Measurements from ENCODE around the gene NUTM2F.
"Not testable (repeated sequence)": the region's sequence is repeated elsewhere in the genome, so short reads cannot be mapped to it uniquely, and the experiment has no call there.

The NUTM2F gene

DNA sequence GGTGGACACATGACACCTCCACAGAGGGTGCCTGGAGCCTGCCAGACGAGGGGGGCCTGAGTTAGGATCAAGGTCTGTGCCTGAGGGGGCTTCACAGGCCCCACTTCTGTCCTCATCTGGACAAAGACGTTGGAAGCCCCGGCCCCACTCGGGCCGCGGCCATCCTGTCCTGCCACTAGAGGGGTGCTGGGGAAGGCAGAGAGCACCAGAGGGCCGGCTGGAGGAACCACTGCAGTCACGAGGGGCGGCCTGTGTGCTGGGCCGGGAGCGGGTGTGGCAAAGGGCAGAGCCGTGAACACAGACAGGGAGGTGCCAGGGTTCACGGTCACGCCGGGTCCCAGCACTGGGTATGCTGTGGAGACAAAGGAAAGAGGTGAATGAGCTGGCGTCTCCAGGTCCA is 2.9 kb downstream of the NUTM2F start:
- not testable (repeated sequence) for H3K9me3 Mint-ChIP-seq, H3K36me3 Mint-ChIP-seq, H3K27me3 Mint-ChIP-seq, H3K4me3 Mint-ChIP-seq, H3K4me1 Mint-ChIP-seq, H3K27ac Mint-ChIP-seq

DNA sequence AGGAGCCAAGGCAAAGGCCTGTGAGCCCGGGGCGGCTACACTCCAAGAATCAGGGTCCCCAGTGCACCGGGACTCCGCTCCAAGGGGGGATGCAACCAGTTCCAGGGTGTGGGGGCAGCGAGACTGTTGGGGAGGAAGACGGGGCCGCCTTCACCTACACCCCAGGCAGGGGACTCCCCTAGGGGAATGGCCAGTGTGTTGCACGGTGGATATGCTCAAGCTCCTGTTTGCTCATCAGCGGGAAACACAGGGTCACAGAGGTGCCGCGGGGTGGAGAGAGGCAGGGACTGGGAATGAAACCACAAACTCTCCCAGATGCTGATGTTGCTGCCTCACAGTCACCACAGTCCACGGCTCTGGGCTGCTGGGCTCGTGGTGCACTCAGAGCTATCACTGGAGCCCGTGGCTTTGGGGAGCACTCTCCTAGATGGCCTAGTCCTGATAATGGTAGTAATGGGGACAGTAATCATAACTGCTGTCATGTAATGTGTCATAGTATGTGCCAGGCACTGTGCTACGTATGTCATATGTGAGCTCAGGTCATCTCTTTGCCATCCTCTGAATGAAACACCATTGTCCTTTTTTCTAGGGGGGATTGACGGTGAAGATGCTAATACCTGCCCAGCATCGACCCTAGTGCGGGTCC is 5.2 kb downstream of the NUTM2F start:
- not testable (repeated sequence) for H3K36me3 Mint-ChIP-seq, H3K4me1 Mint-ChIP-seq, H3K27me3 Mint-ChIP-seq, H3K9me3 Mint-ChIP-seq, H3K27ac Mint-ChIP-seq, H3K4me3 Mint-ChIP-seq

DNA sequence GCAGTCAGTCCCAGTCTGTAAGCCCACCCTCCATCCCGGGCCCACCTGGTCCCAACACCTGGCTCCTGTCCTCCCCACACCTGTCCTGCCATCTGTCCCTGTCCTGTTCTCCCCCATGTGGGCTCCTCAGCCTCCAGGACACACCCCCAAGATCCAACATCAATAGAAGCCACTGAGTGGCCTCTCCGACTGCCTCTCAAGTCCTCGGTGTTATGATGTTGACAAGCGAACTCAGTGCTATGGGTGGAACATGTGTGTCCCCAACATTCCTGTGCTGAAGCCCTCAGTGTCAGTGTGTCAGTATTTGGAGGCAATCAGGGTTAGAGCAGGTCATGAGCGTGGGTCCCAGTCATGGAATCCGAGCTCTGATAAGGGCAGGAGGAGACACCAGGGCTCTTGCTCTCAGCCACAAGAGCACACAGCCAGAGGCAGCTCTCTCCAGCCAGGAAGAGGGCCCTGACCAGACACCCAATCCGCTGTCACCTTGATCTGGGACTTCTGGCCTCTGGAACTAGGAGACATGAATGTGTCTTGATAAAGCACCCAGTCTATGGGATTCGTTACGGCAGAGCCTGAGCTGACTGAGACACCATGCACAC is 6.0 kb downstream of the NUTM2F start:
- not testable (repeated sequence) for H3K36me3 Mint-ChIP-seq, H3K4me3 Mint-ChIP-seq, H3K4me1 Mint-ChIP-seq, H3K27me3 Mint-ChIP-seq, H3K9me3 Mint-ChIP-seq
- peak overlapping the region; percentile 51 for H3K27ac Mint-ChIP-seq

DNA sequence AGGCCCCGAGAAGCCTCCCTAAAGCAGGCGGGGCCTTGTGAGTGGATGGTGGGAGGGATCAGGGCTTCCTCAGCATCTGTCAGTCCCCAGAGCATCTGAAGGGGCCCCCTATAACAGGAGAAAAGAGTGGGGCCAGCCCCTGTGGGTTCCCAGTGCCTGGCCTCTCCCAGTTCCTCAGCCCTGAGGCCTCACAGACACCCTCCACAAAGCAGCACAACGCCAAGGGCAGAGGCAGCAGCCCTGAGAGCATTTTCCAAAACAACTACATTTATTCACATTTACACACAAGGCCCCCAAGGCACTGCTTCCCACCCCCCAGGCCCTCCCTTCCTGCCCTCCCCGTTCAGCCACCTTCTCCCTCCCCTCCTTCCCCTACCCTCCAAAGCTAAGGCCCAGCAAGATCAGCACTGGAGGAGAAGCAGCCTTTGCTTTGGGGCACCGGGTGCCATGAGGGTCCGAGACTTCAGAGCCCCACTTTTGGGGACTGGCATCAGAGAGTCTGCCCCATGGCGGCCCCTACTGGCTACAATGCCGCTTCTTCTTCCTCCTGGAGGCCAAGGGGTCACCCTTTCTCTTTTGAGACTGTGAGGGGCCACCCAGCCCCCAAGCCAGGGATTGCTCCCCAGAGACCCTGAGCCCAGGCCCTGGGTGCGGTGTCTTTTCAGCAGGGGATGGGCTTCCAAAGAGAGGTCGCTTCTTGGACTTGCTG is 10.3 kb downstream of the NUTM2F start:
- H3K4me3 Mint-ChIP-seq, H3K27ac Mint-ChIP-seq, H3K9me3 Mint-ChIP-seq, H3K27me3 Mint-ChIP-seq, H3K36me3 Mint-ChIP-seq, H3K4me1 Mint-ChIP-seq: not testable (repeated sequence)

DNA sequence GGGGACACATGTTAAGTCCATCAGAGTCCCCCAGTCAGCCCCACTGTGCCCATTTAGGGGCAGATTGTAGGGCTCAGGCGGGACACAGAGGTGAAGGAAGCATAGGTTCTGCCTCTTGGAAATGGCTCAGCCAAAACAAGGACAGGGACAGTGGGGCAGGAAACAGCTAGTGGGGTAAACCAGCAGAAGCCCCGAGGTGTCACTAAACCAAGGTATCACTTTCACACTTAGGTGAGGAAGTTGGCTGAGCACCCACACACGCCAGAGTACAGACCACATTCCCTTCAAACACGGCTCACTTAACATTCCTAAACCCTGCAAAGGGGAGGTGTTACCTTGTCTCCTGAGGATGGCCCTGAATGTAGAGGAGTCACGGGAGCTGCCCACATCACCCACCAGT is 12.2 kb downstream of the NUTM2F start:
- not testable (repeated sequence) for H3K9me3 Mint-ChIP-seq, H3K4me3 Mint-ChIP-seq, H3K27ac Mint-ChIP-seq, H3K4me1 Mint-ChIP-seq, H3K27me3 Mint-ChIP-seq, H3K36me3 Mint-ChIP-seq

DNA sequence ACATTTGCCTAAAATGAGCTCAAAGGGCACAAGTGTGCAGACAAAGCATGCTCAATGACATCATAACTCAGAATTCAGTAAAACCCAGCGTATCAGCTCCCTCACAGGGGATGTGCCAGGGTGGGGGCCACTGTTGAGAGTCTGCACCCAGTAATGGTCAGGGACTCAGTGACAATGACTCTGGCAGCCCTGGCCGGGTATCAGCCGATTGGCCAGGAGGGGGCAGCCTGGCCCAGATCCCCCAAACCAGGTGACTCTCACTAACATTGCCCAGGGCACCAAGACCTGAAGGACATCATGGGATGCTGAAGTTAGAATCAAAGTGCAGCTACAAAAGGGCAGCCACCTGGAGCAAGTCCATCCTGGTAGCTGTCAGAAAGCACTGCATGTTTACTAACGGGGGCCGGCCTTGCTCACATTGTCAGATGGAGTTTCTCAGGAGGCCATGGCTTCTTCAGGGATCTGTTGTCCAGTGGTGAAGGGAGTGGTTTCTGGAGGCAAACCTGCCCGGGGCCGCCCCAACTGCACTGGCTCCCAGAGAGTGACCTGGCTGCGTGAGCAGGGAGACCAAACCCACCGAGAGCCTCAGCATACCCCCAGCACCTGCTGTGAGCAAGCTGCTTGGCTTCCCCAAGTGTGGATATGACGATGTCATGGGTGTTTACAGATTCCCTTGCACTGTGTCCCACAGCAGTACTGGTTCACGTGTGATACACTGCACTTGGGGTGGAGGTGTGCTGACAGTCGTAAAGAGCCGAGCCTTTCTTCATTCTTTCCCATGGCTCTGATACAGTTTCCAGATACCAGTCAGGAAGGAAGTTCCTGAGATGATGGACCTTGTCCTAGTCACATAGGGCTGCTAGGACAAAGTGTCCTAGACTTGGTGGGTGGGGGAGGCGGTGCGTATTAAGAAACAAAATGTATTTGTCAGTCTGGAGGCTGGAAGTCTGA is 13.1 kb downstream of the NUTM2F start:
- not testable (repeated sequence) for H3K9me3 Mint-ChIP-seq, H3K27ac Mint-ChIP-seq, H3K4me3 Mint-ChIP-seq, H3K36me3 Mint-ChIP-seq, H3K27me3 Mint-ChIP-seq, H3K4me1 Mint-ChIP-seq

DNA sequence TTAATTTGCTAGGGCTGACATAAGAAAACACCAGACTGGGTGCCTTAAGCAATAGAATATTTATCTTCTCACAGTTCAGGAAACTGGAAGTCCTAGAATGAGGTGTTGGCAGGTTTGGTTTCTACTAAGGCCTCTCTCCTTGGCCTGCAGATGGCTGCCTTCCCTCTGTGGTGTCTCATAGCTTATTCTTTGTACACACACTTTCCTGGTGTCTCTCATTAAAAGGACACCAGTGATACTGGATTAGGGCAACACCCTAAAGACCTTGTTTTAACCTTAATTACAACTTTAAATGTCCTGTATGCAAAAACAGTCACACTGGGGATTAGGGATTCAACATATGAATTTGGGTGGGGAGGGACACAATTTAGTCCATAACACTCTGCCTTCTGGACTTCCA is 25.1 kb downstream of the NUTM2F start:
- Mint-ChIP-seq H3K4me3 (no peak overlapping the region), H3K9me3 (no peaks in the 10 kb centered on the region), H3K4me1 (no peaks in the 10 kb centered on the region), H3K36me3 (no peaks in the 10 kb centered on the region), H3K27me3 (no peaks in the 10 kb centered on the region), H3K27ac (no peak overlapping the region)

DNA sequence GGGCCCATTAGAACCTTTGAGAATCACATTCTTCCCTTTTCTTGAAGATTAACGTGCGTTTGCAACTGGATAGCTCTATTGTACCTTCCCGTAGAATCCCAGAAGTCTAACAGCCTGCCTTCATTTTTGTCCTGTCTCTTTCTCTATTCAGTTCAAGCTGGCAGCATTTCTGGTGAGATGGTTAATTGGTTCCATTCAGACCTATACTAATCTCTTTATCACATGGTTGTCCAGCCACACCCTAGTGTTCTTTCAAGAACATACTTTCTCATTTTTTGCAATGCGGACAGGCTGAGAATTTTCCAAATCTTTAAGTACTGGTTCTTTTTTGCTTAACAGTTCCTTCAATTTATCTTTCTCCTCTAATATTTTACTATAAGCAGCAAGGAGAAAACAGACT is 26.0 kb downstream of the NUTM2F start:
- H3K4me3 Mint-ChIP-seq: no peak overlapping the region
- H3K27ac Mint-ChIP-seq: no peak overlapping the region
- H3K4me1 Mint-ChIP-seq: no peaks in the 10 kb centered on the region
- H3K36me3 Mint-ChIP-seq: no peaks in the 10 kb centered on the region
- no peaks in the 10 kb centered on the region for H3K27me3 Mint-ChIP-seq
- no peaks in the 10 kb centered on the region for H3K9me3 Mint-ChIP-seq

DNA sequence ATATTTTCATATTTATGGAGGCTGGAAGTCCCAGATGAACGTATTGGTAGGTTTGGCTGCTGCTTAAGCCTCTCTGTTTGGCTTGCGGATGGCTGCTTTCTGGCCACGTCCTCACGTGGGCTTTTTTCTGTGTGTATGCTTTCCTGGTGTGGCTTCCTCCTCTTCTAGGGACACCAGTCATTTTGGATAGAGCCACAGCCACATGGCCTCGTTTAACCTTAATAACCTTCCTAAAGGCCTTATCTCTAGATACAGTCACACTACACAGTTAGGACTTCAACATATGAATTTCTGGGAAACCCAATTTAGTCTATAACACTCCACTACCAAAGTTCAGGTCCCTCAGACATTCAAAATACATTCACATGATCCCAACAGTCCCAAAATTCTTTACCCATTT is 26.9 kb downstream of the NUTM2F start:
- Mint-ChIP-seq H3K36me3 (peaks cover 6% of the 10 kb centered on the region), H3K4me3 (no peak overlapping the region), H3K27ac (no peak overlapping the region), H3K27me3 (no peaks in the 10 kb centered on the region), H3K4me1 (no peaks in the 10 kb centered on the region), H3K9me3 (no peaks in the 10 kb centered on the region)

DNA sequence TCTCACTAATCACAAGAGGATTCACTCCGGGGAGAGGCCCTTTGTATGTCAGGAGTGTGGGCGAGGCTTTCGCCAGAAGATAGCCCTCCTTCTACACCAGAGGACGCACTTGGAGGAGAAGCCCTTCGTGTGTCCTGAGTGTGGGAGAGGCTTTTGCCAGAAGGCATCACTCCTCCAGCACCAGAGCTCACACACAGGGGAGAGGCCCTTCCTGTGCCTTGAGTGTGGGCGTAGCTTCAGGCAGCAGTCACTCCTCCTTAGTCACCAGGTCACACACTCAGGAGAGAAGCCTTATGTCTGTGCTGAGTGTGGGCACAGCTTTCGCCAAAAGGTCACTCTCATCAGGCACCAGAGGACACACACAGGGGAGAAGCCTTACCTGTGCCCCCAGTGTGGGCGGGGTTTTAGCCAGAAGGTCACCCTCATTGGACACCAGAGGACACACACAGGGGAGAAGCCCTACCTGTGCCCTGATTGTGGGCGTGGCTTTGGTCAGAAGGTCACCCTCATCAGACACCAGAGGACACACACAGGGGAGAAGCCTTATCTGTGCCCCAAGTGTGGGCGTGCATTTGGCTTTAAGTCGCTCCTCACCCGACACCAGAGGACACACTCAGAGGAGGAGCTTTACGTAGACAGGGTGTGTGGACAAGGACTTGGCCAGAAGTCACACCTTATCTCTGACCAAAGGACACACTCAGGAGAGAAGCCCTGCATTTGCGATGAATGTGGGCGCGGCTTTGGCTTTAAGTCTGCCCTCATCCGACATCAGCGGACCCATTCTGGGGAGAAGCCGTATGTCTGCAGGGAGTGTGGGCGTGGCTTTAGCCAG is 27.8 kb downstream of the NUTM2F start:
- Mint-ChIP-seq H3K9me3 (no peaks in the 10 kb centered on the region), H3K27ac (no peak overlapping the region), H3K4me3 (no peak overlapping the region), H3K27me3 (no peaks in the 10 kb centered on the region), H3K4me1 (no peaks in the 10 kb centered on the region), H3K36me3 (peaks cover 9% of the 10 kb centered on the region)

DNA sequence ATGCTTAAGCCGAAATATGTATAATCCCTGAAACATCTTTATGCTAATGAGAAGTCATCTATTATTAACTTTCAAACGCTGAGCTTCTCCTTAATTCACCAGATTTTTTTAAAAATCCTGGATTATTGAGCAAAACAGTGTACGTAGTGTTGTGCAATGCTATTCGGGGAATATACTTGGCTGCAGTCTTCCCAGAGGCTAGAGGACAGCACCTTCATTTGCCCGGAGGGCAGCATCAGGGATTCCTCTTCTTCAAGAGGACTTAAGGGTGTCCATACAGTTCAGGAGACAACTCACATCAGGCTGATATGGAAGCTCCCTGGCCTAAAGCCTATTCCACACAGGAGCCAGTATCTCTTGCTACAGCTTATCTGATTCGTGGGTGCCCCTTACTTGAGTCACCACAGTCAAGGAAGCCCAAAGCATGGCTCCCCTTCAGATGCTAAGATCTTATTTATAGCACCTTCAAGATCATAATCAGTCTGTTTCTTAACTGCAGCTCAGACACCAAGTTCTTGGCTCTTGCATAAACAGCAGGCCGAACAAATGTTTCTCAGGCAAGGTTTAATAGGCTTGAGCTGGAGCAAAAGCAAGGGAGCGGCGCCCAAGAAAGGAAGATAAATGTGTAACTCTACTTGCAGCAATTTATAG is 29.4 kb downstream of the NUTM2F start:
- Mint-ChIP-seq H3K36me3 (peaks cover 11% of the 10 kb centered on the region), H3K27ac (no peak overlapping the region), H3K9me3 (no peaks in the 10 kb centered on the region), H3K4me3 (no peak overlapping the region), H3K27me3 (no peaks in the 10 kb centered on the region), H3K4me1 (no peaks in the 10 kb centered on the region)

DNA sequence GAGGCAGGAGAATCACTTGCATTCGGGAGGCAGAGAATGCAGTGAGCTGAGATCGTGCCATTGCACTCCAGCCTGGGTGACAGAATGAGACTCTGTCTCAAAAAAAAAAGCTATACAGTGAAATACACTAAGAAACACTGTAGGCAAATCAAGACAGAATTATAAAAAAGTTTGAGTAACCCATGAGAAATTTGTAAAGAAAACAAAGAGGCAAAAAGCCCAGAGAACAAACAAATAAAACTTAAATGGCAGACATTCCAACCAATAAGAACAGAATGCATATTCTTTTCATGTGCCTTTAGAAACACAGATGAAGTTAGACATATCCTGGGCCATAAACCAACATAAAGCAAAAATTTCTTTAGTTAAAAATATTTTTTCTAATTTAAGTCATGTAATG is 38.8 kb downstream of the NUTM2F start:
- peaks cover 35% of the 10 kb centered on the region for H3K36me3 Mint-ChIP-seq
- H3K9me3 Mint-ChIP-seq: no peaks in the 10 kb centered on the region

DNA sequence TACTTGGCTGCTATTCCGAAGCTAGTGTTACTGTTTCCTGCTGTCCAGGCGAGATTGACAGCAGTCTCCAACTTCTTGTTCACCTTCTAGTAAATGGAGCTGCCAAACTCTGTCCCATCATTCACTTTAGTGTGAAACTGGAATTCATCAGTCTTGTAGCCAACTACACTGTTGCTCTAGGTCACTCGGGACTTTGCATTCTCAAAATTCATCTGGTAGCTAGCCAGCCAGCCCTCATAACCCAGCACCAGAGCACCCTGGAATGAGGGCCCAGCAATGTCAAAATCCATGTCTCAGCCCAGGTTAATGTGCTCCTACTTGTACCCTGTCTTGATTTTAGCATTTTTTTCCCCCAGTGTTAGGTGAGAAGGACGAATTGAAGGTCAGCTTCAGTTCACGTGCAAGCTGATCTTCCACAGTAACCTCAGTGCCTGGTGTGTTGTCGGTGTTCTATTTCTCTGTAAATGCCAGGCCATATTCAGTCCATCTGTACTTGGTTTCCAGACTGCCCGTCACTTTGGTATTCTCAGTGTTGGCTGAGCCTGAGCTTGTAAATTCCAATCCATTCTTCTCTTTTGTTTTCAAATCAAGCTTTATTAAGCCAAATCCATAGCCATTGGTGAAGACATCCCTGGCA is 40.4 kb downstream of the NUTM2F start:
- Mint-ChIP-seq H3K9me3 (no peaks in the 10 kb centered on the region), H3K4me1 (peaks cover 8% of the 10 kb centered on the region), H3K4me3 (no peak overlapping the region), H3K27me3 (no peaks in the 10 kb centered on the region), H3K36me3 (peaks cover 35% of the 10 kb centered on the region), H3K27ac (no peak overlapping the region)

More for the DNA sequence above, 38.8 kb downstream of the NUTM2F start:
- H3K4me1 Mint-ChIP-seq: peaks cover 8% of the 10 kb centered on the region
- H3K27ac Mint-ChIP-seq: no peak overlapping the region
- no peaks in the 10 kb centered on the region for H3K27me3 Mint-ChIP-seq
- no peak overlapping the region for H3K4me3 Mint-ChIP-seq

DNA sequence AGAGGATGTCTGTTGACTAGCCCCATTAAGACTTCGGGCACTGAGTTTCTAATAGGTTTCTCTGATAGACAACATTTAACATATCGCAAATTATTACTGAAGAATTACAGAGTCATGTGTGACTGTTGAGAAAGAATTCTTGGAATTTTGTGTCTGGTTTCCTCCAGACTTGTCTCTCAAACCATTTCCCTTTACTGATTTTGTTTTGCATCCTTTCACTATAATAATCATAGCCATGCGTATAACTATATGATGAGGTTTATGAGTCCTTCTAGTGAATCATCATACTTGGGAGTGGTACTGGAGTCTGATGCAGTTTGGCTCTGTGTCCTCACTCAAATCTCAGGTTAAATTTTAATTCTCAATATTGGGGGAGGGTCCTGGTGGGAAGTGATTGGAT is 42.3 kb downstream of the NUTM2F start:
- H3K27ac Mint-ChIP-seq: no peak overlapping the region

More for the DNA sequence above, 42.3 kb downstream of the NUTM2F start:
- Mint-ChIP-seq H3K27me3 (no peaks in the 10 kb centered on the region), H3K36me3 (peaks cover 41% of the 10 kb centered on the region), H3K9me3 (no peaks in the 10 kb centered on the region), H3K4me1 (peaks cover 8% of the 10 kb centered on the region), H3K4me3 (no peak overlapping the region)
